Left lung (tissue), 10 donors: ENCODE measurements around the gene SPSB1. TPM values are rescaled to one million over a fixed set of nuclear protein-coding genes. Genes with fewer than 3 reads are reported as not detected.
A peak's percentile ranks its signal among the peaks of the same experiment; 100 is the strongest.

Source experiments
- ATAC-seq: fragments of 200-7000 bp; cut with Tn5 transposase; one replicate; pipeline ENCODE4 v1.9.1; 2020; ENCODE audit warnings: moderate library complexity
- DNase-seq, 4 donors: peaks; one replicate each; pipeline ENCODE4 v3.0.0-alpha.2; 2013 to 2020
- H3K27ac ChIP-seq, 2 donors: fragments of 200-600 bp; sonication (generic) in 1 of 2; one replicate each; pipeline versions ENCODE4 v1.5.0 to v1.8.0; 2020 to 2021
- H3K27me3 ChIP-seq, 2 donors: fragments of 200-600 bp; sonication (generic) in 1 of 2; one replicate each; pipeline versions ENCODE4 v1.5.0 to v1.8.0; 2020 to 2021
- H3K36me3 ChIP-seq, 2 donors: fragments of 200-600 bp; sonication (generic) in 1 of 2; one replicate each; pipeline versions ENCODE4 v1.5.0 to v1.8.0; 2020 to 2021
- H3K4me1 ChIP-seq, 2 donors: fragments of 200-600 bp; one replicate each; pipeline ENCODE4 v1.8.0; 2021
- H3K4me3 ChIP-seq, 2 donors: fragments of 200-600 bp; sonication (generic) in 1 of 2; one replicate each; pipeline versions ENCODE4 v1.5.0 to v1.8.0; 2020 to 2021; ENCODE audit warnings: mild to moderate bottlenecking in 1 of 2
- H3K9me3 ChIP-seq, 2 donors: fragments of 200-600 bp; sonication (generic) in 1 of 2; one replicate each; pipeline versions ENCODE4 v1.5.0 to v1.8.0; 2020 to 2021
- intact Hi-C, 2 donors: fragments of 100-400 bp; cut with DNase I; formaldehyde crosslinking; loops; one replicate each; pipeline versions ENCODE4 v1.11.2 to v1.14.2; 2022
- polyA plus RNA-seq, 6 donors: library from polyadenylated mRNA; unstranded; fragments of 120-200 nt; gene quantifications; one replicate each; pipeline ENCODE4 v1.2.1, GENCODE V29; 2013; ENCODE audit not compliant: insufficient read length in 6 of 6
- total RNA-seq, 2 donors: library from RNA; stranded (reverse); fragmentation: NEBNext Ultra II Directional; extraction: Animal tissue kit (Norgen Biotek cat#: 25700); gene quantifications; one replicate each; pipeline ENCODE4 v1.2.1, GENCODE V29; 2021
- TF ChIP-seq, protein P1 (sequence below), 2 donors: fragments of 200-600 bp; sonication (generic) in 1 of 2; IDR thresholded peaks; one replicate each; pipeline versions ENCODE4 v1.5.0 to v1.8.0; 2021; ENCODE audit warnings: antibody characterized with exemption in 2 of 2
- donor health status: DM: no; HTN: yes; CAD: no.
- donor health status: DM: no; HTN: no; CAD: no.

The SPSB1 gene
- total and polyA plus RNA-seq, 8 donors = 6.1 to 39.4 (median 7.9) TPM

DNA sequence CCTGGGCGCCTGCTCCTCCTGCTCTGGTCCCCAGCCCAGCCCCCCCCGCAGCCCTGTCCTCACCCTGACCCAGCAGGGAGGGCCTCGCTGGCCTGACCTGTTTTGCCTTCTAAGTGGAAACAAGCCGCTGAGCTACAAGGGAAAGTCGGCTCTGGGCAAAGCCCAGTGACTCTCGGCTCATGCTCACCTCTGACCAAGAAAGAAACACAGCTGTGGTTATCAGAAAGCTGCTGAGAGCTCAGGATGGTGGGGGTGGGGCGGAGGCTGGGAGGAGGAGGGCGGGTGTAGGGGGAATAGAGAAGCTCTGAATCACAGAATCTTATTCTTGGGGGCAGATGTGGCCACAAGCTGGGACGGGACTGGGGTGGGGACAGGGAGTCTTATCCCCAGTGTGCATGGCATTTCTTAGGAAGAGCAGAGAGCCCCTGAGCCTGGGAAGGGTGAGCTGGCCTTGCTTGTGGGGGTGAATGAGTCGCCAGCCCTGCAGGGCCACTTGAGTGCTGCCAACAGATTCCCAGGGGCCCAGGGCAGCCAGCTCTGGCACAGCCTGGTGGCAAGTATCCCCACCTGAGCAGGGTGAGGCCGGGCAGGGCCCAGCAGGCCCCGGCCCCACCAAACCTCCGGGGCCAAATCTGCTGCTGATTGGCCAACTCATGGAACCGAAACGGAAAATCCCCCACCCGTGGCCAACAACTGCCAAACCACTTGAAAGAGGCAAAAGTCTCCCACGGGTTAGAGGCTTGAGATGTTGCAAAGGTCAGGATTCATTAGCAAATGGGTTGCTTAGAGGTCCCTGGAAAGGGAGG is 120.6 kb downstream of the SPSB1 start:
- Histone ChIP-seq H3K27ac (peak overlapping the region; percentile 39 to 85), H3K27me3 (no peaks in the 10 kb centered on the region), H3K9me3 (no peaks in the 10 kb centered on the region), H3K4me1 (peaks cover 15 to 16% of the 10 kb centered on the region in 2 donors), H3K36me3 (no peaks in the 10 kb centered on the region), H3K4me3 (no peak overlapping the region)
- TF ChIP-seq, protein P1, sequence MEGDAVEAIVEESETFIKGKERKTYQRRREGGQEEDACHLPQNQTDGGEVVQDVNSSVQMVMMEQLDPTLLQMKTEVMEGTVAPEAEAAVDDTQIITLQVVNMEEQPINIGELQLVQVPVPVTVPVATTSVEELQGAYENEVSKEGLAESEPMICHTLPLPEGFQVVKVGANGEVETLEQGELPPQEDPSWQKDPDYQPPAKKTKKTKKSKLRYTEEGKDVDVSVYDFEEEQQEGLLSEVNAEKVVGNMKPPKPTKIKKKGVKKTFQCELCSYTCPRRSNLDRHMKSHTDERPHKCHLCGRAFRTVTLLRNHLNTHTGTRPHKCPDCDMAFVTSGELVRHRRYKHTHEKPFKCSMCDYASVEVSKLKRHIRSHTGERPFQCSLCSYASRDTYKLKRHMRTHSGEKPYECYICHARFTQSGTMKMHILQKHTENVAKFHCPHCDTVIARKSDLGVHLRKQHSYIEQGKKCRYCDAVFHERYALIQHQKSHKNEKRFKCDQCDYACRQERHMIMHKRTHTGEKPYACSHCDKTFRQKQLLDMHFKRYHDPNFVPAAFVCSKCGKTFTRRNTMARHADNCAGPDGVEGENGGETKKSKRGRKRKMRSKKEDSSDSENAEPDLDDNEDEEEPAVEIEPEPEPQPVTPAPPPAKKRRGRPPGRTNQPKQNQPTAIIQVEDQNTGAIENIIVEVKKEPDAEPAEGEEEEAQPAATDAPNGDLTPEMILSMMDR (IDR thresholded peaks at IDR 0.05) = no peak
- intact Hi-C loops = no loop called here
- DNase-seq = peak in 2 of 4 donors; percentile 73 to 77
- peak; percentile 86 for ATAC-seq

DNA sequence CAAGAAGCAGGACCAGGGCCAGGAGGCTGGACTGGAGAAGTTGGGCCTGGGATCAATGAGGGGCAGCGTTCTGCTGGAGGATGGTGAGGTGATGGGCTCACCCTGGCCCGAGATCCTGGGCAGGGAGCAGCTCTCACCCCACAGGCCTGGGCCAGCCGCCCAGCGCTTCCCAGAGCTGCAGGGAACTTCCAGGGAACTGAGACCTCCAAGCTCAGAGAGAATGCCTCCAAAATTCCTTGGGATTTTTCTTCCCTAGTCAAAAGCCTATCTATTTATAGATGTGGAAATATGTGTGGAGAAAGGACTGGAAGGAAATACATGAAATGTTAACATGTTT is 121.2 kb downstream of the SPSB1 start:
- DNase-seq = peak in 2 of 4 donors; percentile 69
- Histone ChIP-seq H3K4me1 (peaks cover 15 to 16% of the 10 kb centered on the region in 2 donors), H3K4me3 (no peak overlapping the region), H3K36me3 (no peaks in the 10 kb centered on the region), H3K9me3 (no peaks in the 10 kb centered on the region), H3K27ac (peak overlapping the region; percentile 39 to 85), H3K27me3 (no peaks in the 10 kb centered on the region)
- ATAC-seq = peak; percentile 58
- intact Hi-C loops = no loop called here
- TF ChIP-seq, protein P1 (IDR thresholded peaks at IDR 0.05) = no peak

DNA sequence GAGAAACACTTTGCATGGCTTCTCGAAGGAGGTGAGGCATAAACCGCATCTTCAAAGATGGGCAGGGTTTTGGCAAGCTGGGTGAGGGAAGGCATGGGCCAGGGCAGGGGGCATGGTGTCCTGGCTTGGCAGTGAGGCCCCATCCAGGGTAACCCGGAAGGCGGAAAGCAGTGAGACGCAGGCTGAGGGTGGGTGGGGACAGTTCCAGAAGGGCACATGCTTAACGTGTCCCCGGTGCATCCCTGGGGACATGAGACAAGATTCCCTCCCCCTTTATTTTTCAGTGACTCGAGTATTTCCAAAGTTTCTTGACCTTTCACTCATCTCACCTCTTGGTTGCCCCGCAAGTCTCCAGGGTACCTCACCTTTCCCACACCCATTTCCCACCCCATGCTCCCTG is 123.8 kb downstream of the SPSB1 start:
- DNase-seq (no peak), ATAC-seq (no peak)
- Histone ChIP-seq H3K4me1 (peaks cover 15 to 16% of the 10 kb centered on the region in 2 donors), H3K27ac (no peak overlapping the region), H3K4me3 (no peak overlapping the region), H3K9me3 (no peaks in the 10 kb centered on the region), H3K36me3 (no peaks in the 10 kb centered on the region), H3K27me3 (no peaks in the 10 kb centered on the region)
- TF ChIP-seq, protein P1 (IDR thresholded peaks at IDR 0.05) = no peak
- intact Hi-C loops = no loop called here

DNA sequence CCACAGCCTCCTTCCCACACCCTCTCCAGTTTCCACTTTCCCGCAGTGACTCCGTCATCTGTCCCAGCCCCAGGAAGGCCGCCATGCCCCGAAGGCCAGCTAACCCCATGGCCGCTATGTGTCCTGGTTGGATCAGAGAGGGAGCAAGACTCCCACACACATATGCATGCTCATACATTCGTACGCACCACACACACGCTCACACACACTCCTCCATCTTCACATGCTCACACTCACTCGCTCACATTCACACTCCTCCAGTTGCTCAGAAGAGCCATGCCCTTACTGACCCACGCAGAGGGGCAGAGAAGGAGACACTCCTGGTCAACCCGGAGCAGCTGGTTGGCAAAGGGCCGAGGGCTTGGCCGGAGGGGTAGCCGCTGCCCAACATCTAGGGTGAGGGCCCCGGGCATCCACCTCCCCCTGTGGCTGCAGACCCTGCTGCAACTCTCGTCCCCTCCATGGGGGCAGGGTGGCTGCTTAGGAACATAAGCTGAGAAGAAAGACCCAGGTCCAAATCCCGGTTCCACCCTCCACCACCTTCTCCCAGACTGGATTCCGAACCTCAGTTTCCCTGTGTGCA is 124.3 kb downstream of the SPSB1 start:
- H3K36me3 ChIP-seq = no peaks in the 10 kb centered on the region
- DNase-seq (no peak), ATAC-seq (no peak)
- no peak overlapping the region for H3K4me3 ChIP-seq
- H3K27me3 ChIP-seq = no peaks in the 10 kb centered on the region
- no peaks in the 10 kb centered on the region for H3K9me3 ChIP-seq
- peaks cover 15 to 16% of the 10 kb centered on the region in 2 donors for H3K4me1 ChIP-seq
- TF ChIP-seq, protein P1 (IDR thresholded peaks at IDR 0.05) = no peak
- H3K27ac ChIP-seq = no peak overlapping the region
- intact Hi-C loops = no loop called here

DNA sequence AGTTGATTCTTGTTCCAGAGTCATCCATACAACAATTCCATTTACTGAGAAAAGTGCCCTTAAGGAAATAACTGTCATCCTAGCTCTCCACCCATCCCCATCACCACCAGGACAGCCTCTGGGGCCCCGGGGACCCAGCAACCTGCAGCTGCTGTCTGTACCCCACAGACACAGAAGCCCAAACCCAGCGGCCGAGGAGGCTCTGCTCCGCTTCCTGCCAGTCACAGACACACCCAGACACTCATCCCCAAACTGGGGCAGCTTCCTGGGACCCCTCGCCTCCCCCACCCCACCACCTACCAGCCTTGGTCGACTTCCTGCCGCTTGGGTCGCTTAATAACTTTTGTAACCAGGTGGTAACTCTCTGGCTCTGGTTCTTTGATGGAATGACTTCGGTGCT is 125.0 kb downstream of the SPSB1 start:
- TF ChIP-seq, protein P1 (IDR thresholded peaks at IDR 0.05) = no peak
- Histone ChIP-seq H3K4me1 (peaks cover 11% of the 10 kb centered on the region in 2 donors), H3K4me3 (no peak overlapping the region), H3K27me3 (no peaks in the 10 kb centered on the region), H3K27ac (no peak overlapping the region), H3K36me3 (no peaks in the 10 kb centered on the region), H3K9me3 (no peaks in the 10 kb centered on the region)
- DNase-seq (no peak), ATAC-seq (no peak)
- intact Hi-C loops = no loop called here
